ENCODE results near the gene RNF32. TPM values are rescaled to one million over a fixed set of nuclear protein-coding genes. Genes with fewer than 3 reads are reported as not detected.

Gene RNF32
- polyA plus RNA-seq, 3 donors = 0.03 to 0.13 TPM; not detected in 1

DNA sequence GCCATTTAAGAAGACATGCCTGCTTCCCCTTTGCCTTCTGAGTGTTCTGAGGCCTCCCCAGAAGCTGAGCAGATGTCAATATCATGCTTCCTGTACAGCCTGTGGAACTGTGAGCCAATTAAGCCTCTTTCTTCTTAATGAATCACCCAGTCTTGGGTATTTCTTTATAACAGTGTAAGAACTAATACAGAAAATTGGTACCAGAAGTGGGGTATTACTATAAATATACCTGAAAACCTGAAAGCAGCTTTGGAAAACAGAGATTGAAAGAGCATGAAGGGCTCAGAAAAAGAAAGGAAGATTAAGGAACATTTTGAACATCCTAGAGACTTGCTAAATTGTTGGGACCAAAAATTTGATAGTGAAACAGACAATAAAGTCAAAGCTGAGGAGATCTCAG is 12.0 kb upstream of the RNF32 start:
- Histone ChIP-seq H3K27ac (ENCODE audit: low read depth in 1 of 2, low read length in 2 of 2) (no peak overlapping the region), H3K36me3 (replicated peaks in 1 of 2; ENCODE audit: control insufficient read depth in 1 of 2, insufficient read depth in 2 of 2, low read length in 2 of 2) (no peaks in the 10 kb centered on the region), H4K20me1 (ENCODE audit: insufficient read depth, low read length) (no peaks in the 10 kb centered on the region), H3K9me3 (replicated peaks in 1 of 2; ENCODE audit: control insufficient read depth in 1 of 2, insufficient read depth in 1 of 2, low read length in 2 of 2) (peaks cover 18 to 23% of the 10 kb centered on the region in 2 donors), H3K4me2 (replicated peaks; ENCODE audit: extremely low read depth, low read length, poor library complexity, severe bottlenecking) (no peak overlapping the region), H3K79me2 (ENCODE audit: insufficient read depth, low read length) (no peaks in the 10 kb centered on the region), H3K4me1 (ENCODE audit: control insufficient read depth in 1 of 2, insufficient read depth in 2 of 2, low read length in 2 of 2) (no peaks in the 10 kb centered on the region), H3K27me3 (ENCODE audit: control insufficient read depth in 2 of 2, insufficient read depth in 2 of 2, low read length in 2 of 2) (peaks cover 0 to 3% of the 10 kb centered on the region in 2 donors), H2AFZ (ENCODE audit: insufficient read depth, low read depth, low read length, poor library complexity, severe bottlenecking) (no peak overlapping the region), H3K9ac (ENCODE audit: insufficient read depth, low read length, poor library complexity, severe bottlenecking) (no peak overlapping the region), H3K4me3 (replicated peaks in 1 of 3; ENCODE audit: low read depth in 2 of 3, low read length in 3 of 3) (no peak overlapping the region)
- H3K27me3 Mint-ChIP-seq (ENCODE audit: low read depth in 3 of 3) = peaks cover 1 to 16% (median 9%) of the 10 kb centered on the region in 3 donors
- DNase-seq = no peak
- H3K4me1 Mint-ChIP-seq = no peaks in the 10 kb centered on the region
- no peak overlapping the region for H3K27ac Mint-ChIP-seq
- intact Hi-C loops (cut with micrococcal nuclease) = no loop called here
- H3K4me3 Mint-ChIP-seq = no peak overlapping the region
- peaks cover 16 to 36% (median 26%) of the 10 kb centered on the region in 7 donors for H3K9me3 Mint-ChIP-seq
- TF ChIP-seq, protein P1, sequence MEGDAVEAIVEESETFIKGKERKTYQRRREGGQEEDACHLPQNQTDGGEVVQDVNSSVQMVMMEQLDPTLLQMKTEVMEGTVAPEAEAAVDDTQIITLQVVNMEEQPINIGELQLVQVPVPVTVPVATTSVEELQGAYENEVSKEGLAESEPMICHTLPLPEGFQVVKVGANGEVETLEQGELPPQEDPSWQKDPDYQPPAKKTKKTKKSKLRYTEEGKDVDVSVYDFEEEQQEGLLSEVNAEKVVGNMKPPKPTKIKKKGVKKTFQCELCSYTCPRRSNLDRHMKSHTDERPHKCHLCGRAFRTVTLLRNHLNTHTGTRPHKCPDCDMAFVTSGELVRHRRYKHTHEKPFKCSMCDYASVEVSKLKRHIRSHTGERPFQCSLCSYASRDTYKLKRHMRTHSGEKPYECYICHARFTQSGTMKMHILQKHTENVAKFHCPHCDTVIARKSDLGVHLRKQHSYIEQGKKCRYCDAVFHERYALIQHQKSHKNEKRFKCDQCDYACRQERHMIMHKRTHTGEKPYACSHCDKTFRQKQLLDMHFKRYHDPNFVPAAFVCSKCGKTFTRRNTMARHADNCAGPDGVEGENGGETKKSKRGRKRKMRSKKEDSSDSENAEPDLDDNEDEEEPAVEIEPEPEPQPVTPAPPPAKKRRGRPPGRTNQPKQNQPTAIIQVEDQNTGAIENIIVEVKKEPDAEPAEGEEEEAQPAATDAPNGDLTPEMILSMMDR (IDR thresholded peaks at IDR 0.05) = no peak
- H3K36me3 Mint-ChIP-seq = no peaks in the 10 kb centered on the region

DNA sequence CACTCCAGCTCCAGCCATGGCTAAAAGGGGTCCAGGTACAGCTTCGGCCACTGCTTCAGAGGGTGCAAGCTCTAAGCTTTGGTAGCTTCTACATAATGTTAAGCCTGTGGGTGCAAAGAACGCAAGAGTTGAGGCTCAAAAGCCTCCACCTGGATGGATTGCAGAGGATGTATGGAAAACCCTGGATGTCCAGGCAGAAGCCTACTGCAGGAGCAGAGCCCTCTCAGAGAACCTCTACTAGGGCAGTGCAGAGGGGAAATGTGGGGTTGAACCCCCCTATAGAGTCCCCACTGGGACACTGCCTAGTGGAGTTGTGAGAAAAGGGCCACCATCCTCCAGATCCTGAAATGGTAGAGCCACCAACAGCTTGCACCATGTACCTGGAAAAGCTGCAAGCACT is 10.7 kb upstream of the RNF32 start:
- no peaks in the 10 kb centered on the region for H3K79me2 ChIP-seq (ENCODE audit: insufficient read depth, low read length)

More for the DNA sequence above, 10.7 kb upstream of the RNF32 start:
- Mint-ChIP-seq H3K9me3 (peaks cover 16 to 37% (median 26%) of the 10 kb centered on the region in 7 donors), H3K27me3 (ENCODE audit: low read depth in 3 of 3) (peaks cover 1 to 13% (median 9%) of the 10 kb centered on the region in 3 donors), H3K4me1 (no peaks in the 10 kb centered on the region), H3K4me3 (no peak overlapping the region), H3K36me3 (no peaks in the 10 kb centered on the region), H3K27ac (no peak overlapping the region)
- Histone ChIP-seq H3K27ac (ENCODE audit: low read depth in 1 of 2, low read length in 2 of 2) (no peak overlapping the region), H3K36me3 (replicated peaks in 1 of 2; ENCODE audit: control insufficient read depth in 1 of 2, insufficient read depth in 2 of 2, low read length in 2 of 2) (no peaks in the 10 kb centered on the region), H3K9ac (ENCODE audit: insufficient read depth, low read length, poor library complexity, severe bottlenecking) (no peak overlapping the region), H2AFZ (ENCODE audit: insufficient read depth, low read depth, low read length, poor library complexity, severe bottlenecking) (no peak overlapping the region), H3K4me3 (replicated peaks in 1 of 3; ENCODE audit: low read depth in 2 of 3, low read length in 3 of 3) (no peak overlapping the region), H3K4me1 (ENCODE audit: control insufficient read depth in 1 of 2, insufficient read depth in 2 of 2, low read length in 2 of 2) (no peaks in the 10 kb centered on the region), H3K9me3 (replicated peaks in 1 of 2; ENCODE audit: control insufficient read depth in 1 of 2, insufficient read depth in 1 of 2, low read length in 2 of 2) (peaks cover 18 to 23% of the 10 kb centered on the region in 2 donors), H3K4me2 (replicated peaks; ENCODE audit: extremely low read depth, low read length, poor library complexity, severe bottlenecking) (no peak overlapping the region), H4K20me1 (ENCODE audit: insufficient read depth, low read length) (no peaks in the 10 kb centered on the region), H3K27me3 (ENCODE audit: control insufficient read depth in 2 of 2, insufficient read depth in 2 of 2, low read length in 2 of 2) (peaks cover 0 to 3% of the 10 kb centered on the region in 2 donors)
- DNase-seq = no peak
- 100% methylated on average over 1 of the region's 2 CpGs for WGBS (ENCODE audit: insufficient coverage)
- TF ChIP-seq, protein P1 (IDR thresholded peaks at IDR 0.05) = no peak
- intact Hi-C loops (cut with micrococcal nuclease) = no loop called here
